MG63 (cell line): ENCODE data around the gene NKTR. TPM values are rescaled to one million over a fixed set of nuclear protein-coding genes. Genes with fewer than 3 reads are reported as not detected.
A peak's percentile ranks its signal among the peaks of the same experiment; 100 is the strongest.

Source experiments
- DNase-seq: peaks from one replicate; pipeline ENCODE4 v3.0.0-alpha.2; 2020
- H3K27me3 ChIP-seq: fragments of 250-450 bp; sonication (Bioruptor Pico); 2 replicates; pipeline ENCODE4 v1.5.1; 2020; ENCODE audit warnings: mild to moderate bottlenecking, moderate library complexity
- H3K36me3 ChIP-seq: fragments of 250-450 bp; sonication (Bioruptor Pico); 2 replicates; pipeline ENCODE4 v1.5.1; 2020; ENCODE audit warnings: mild to moderate bottlenecking, moderate library complexity
- H3K4me3 ChIP-seq: fragments of 250-450 bp; sonication (Bioruptor Pico); 2 replicates; pipeline ENCODE4 v1.5.1; 2020; ENCODE audit warnings: mild to moderate bottlenecking, moderate library complexity
- H3K9me3 ChIP-seq: fragments of 250-450 bp; sonication (Bioruptor Pico); 2 replicates; pipeline ENCODE4 v1.5.1; 2020; ENCODE audit warnings: mild to moderate bottlenecking, moderate library complexity
- total RNA-seq: library from RNA; depleted of rRNA; stranded (reverse); fragments of >200 nt; shearing (Covaris generic); gene quantifications from 2 replicates; pipeline ENCODE4 v1.2.3, GENCODE V29; 2014; ENCODE audit warnings: low replicate concordance

Gene NKTR
- total RNA-seq, 1 experiment from 2014 or later: 4.4 TPM

- no peaks in the 10 kb centered on the region for H3K9me3 ChIP-seq
- no peak for DNase-seq
- no peak overlapping the region for H3K4me3 ChIP-seq
- no peaks in the 10 kb centered on the region for H3K36me3 ChIP-seq
- H3K27me3 ChIP-seq: no peaks in the 10 kb centered on the region
Measured at GRCh38 chr3:42680271-42680670, 79.8 kb downstream of the NKTR start.

DNA sequence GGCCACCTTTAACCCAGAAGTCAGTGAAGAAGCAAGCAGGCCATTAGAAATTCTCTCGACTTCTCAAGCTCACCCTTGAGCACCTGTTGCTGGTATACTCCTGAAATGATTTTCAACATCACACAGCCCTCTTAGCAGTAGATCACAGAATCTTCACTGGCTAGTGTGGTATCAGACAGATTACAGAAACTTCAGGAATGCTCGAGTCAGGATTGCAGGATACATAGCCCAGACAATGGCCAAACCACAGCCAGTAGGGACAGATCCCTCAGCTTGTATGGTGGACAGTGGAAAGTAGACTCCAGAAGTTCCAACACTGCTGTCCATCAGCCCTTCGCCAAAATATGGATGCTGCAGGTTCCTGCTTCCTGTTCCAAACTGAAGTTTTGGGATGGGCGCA, 80.3 kb downstream of the NKTR start:
- Histone ChIP-seq H3K36me3 (no peaks in the 10 kb centered on the region), H3K4me3 (no peak overlapping the region), H3K27me3 (no peaks in the 10 kb centered on the region), H3K9me3 (no peaks in the 10 kb centered on the region)
- DNase-seq: no peak

- DNase-seq: no peak
- H3K36me3 ChIP-seq: no peaks in the 10 kb centered on the region
Measured at GRCh38 chr3:42681361-42682038, 81.0 kb downstream of the NKTR start.

GRCh38 chr3:42682301-42683070, 82.0 kb downstream of the NKTR start:
- Histone ChIP-seq H3K27me3 (no peaks in the 10 kb centered on the region), H3K36me3 (no peaks in the 10 kb centered on the region), H3K9me3 (no peaks in the 10 kb centered on the region), H3K4me3 (no peak overlapping the region)
- no peak for DNase-seq

More at GRCh38 chr3:42681361-42682038, 81.0 kb downstream of the NKTR start:
- H3K4me3 ChIP-seq: no peak overlapping the region
- no peaks in the 10 kb centered on the region for H3K27me3 ChIP-seq
- H3K9me3 ChIP-seq: no peaks in the 10 kb centered on the region

- no peaks in the 10 kb centered on the region for H3K27me3 ChIP-seq
- no peaks in the 10 kb centered on the region for H3K9me3 ChIP-seq
- peak; percentile 74 for DNase-seq
- H3K4me3 ChIP-seq: no peak overlapping the region
- no peaks in the 10 kb centered on the region for H3K36me3 ChIP-seq
Measured at GRCh38 chr3:42683875-42684598, 83.6 kb downstream of the NKTR start.

GRCh38 chr3:42684632-42685362, 84.3 kb downstream of the NKTR start:
- Histone ChIP-seq H3K27me3 (no peaks in the 10 kb centered on the region), H3K9me3 (no peaks in the 10 kb centered on the region), H3K36me3 (no peaks in the 10 kb centered on the region), H3K4me3 (no peak overlapping the region)
- no peak for DNase-seq

GRCh38 chr3:42685363-42685881, 84.9 kb downstream of the NKTR start, which contains the start of gene KLHL40:
TSS of gene KLHL40 (plus strand) at chr3:42685537. CDS start at chr3:42685619, 82 bp downstream.
- no peaks in the 10 kb centered on the region for H3K27me3 ChIP-seq
- H3K36me3 ChIP-seq: no peaks in the 10 kb centered on the region
- no peak within 1 kb of the TSS for H3K4me3 ChIP-seq
- no peaks in the 10 kb centered on the region for H3K9me3 ChIP-seq
- no peak for DNase-seq

- Histone ChIP-seq H3K9me3 (no peaks in the 10 kb centered on the region), H3K36me3 (no peaks in the 10 kb centered on the region), H3K4me3 (no peak overlapping the region), H3K27me3 (no peaks in the 10 kb centered on the region)
- DNase-seq: no peak
Measured at GRCh38 chr3:42685891-42686820, 85.7 kb downstream of the NKTR start.

GRCh38 chr3:42686832-42687650, 86.6 kb downstream of the NKTR start:
- Histone ChIP-seq H3K36me3 (no peaks in the 10 kb centered on the region), H3K4me3 (no peak overlapping the region), H3K27me3 (no peaks in the 10 kb centered on the region), H3K9me3 (no peaks in the 10 kb centered on the region)
- no peak for DNase-seq

- H3K4me3 ChIP-seq: no peak overlapping the region
- no peaks in the 10 kb centered on the region for H3K27me3 ChIP-seq
- no peaks in the 10 kb centered on the region for H3K9me3 ChIP-seq
- DNase-seq: no peak
- no peaks in the 10 kb centered on the region for H3K36me3 ChIP-seq
Measured at GRCh38 chr3:42688016-42688415, 87.5 kb downstream of the NKTR start.

GRCh38 chr3:42688487-42689420, 88.3 kb downstream of the NKTR start:
- no peaks in the 10 kb centered on the region for H3K36me3 ChIP-seq
- H3K9me3 ChIP-seq: no peaks in the 10 kb centered on the region
- DNase-seq: no peak
- no peak overlapping the region for H3K4me3 ChIP-seq
- H3K27me3 ChIP-seq: no peaks in the 10 kb centered on the region

DNA sequence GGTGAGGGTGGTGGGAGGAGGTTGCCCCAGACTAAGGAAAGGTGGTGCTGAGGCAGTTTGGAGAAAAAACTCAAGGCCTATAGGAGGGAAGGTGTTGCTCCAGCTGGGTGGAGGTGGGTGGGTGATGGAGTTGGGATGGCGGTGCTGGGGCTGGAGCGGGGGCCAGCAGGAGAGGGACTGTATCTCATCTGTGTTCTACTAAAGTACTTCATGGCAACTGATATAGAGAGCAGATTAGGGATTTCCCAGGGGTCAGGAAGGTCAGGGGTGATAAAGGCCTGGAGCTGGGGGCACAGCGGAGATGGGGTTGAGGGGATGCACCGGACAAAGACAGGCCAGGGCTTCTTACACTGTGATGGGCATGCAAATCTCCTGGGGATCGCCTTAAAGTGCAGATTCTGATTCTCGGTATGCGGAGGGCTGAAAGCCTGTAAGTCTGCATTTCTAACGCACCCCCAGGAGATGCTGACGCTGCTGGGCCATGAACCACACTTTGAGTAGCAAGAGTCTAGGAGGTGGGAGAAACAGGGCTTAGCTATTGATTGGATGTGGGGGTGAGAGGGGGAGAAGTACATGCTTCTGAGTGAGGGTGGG, 89.0 kb downstream of the NKTR start:
- Histone ChIP-seq H3K36me3 (no peaks in the 10 kb centered on the region), H3K4me3 (no peak overlapping the region), H3K27me3 (no peaks in the 10 kb centered on the region), H3K9me3 (no peaks in the 10 kb centered on the region)
- no peak for DNase-seq

- no peaks in the 10 kb centered on the region for H3K9me3 ChIP-seq
- no peak overlapping the region for H3K4me3 ChIP-seq
- no peak for DNase-seq
- no peaks in the 10 kb centered on the region for H3K27me3 ChIP-seq
- H3K36me3 ChIP-seq: no peaks in the 10 kb centered on the region
Measured at GRCh38 chr3:42690191-42690590, 89.7 kb downstream of the NKTR start.
